GM04504 (cell line): Measurements from ENCODE around the gene FDPS.
"Not testable (repeated sequence)": the region's sequence is repeated elsewhere in the genome, so short reads cannot be mapped to it uniquely, and the experiment has no call there.

Experiments
- DNase-seq: peaks from one replicate; pipeline ENCODE4 v3.0.0-alpha.2; 2012; ENCODE audit warnings: low read depth

Gene FDPS

DNA sequence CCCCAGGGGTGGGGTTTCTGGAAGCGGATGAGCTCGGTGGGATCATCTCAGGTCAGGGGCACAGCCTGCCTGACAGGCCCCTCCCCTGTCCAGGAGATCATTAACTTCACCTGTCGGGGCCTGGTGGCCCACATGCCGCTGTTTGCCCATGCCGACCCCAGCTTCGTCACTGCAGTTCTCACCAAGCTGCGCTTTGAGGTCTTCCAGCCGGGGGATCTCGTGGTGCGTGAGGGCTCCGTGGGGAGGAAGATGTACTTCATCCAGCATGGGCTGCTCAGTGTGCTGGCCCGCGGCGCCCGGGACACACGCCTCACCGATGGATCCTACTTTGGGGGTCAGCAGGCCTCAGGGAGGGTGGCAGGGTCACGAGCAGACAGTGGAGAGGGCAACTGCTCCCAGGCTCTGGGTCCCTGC lies 23.0 kb upstream of the FDPS start:
- DNase-seq = no peak

GRCh38 chr1:155286544-155286943 lies 22.1 kb upstream of the FDPS start:
- DNase-seq = no peak

GRCh38 chr1:155287987-155288543 lies 20.6 kb upstream of the FDPS start:
- no peak for DNase-seq

DNA sequence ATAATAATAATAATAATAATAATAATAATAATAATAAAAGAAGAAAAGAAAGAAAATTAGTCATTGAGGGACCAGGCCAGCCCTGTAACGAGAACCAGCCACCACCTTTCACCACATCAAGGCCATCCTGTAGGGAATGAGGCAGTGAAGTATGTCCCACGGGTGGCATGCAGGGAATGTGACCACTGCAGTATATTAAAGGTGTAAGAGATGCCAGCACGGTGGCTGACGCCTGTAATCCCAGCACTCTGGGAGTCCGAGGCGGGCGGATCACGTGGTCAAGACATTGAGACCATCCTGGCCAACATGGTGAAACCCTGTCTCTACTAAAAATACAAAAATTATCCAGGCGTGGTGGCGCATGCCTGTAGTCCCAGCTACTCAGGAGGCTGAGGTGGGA lies 17.7 kb upstream of the FDPS start:
- not testable (repeated sequence) for DNase-seq

GRCh38 chr1:155293086-155293749 lies 15.4 kb upstream of the FDPS start:
- no peak for DNase-seq

DNA sequence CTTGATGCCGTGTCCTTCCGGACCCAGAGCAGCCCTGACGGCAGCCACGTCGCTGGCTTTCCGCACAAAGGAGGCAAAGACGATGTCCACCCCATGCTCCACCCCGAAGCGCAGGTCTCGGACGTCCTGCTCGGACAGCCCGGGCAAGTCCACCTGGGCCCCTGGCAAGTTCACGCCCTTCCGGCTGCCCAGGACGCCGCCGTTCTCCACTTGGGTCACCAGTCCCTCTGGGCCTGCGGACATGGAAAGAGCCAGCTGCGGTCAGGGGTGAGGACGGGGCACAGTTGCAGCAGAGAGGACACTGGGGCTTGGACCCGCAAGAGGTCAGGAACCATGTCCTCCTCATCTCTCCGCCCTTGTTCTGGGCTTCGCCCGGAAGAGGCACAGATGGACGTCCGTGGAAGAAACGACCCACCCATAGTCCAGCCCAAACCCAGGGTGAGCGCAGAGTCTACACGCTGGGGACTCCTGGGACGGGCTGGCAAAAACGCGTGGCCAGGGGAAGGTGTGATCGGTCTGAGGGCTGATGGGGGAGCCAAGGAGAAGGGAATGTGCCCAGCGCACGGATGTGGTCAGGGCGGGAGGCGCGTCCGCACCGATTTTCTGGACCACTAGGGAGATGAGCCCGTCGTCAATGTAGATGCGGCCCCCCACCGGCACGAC lies 14.0 kb upstream of the FDPS start:
- no peak for DNase-seq

DNA sequence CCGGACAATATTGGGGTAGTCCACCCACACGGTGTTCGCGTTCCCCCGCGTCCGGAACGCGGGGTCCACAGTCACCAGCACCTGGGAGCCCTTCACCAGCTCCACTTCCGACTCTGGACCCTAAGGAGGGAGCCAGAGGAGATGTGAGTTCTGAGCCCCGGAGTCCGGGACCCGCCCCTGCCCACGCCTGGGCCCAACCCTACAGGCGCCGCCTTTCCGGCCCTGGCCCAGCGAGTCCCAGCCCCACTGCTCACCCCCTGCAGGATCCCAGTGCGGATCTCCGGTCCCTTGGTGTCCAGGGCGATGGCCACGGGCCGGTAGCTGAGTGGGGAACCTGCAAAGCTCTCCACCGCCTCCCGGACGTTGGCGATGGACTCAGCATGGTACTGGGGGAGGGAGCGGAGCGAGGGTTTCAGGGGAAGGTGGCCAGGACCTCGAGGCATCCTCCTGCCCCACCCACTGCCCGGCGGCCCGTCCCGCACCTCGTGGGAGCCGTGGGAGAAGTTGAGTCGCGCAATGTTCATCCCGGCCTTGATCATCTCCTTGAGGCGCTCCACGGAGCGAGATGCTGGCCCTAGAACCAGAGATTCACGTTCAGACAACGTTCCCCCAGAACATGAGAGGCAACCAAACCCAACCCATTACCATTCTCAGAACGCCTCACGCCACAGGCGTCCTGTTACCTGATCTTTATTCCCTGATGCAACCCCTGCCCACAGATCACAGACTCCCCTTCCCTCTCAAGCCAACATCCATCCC lies 13.3 kb upstream of the FDPS start:
- DNase-seq = no peak

- no peak for DNase-seq
Observed at GRCh38 chr1:155295942-155296267, 12.8 kb upstream of the FDPS start.

- DNase-seq = no peak
Observed at GRCh38 chr1:155296661-155297060, 12.0 kb upstream of the FDPS start.

DNA sequence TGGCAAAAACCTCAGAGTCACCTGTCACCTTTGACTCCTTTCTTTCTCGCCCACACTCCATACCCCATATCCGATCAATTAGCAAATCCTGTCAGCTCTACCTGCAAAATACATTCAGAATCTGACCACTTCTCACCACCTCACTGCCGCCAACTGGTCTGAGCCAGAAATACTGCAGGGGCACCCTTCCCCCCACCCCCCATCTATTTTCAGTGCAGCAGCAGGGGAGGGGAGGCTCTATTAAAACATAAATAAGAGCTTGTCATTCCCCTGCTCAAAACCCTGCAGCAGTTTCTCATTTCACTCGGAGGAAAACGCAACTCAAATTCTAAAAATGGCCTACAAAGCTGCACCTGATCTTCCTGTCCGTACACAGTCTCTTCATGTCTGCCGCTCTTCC lies 11.3 kb upstream of the FDPS start:
- DNase-seq = no peak

DNA sequence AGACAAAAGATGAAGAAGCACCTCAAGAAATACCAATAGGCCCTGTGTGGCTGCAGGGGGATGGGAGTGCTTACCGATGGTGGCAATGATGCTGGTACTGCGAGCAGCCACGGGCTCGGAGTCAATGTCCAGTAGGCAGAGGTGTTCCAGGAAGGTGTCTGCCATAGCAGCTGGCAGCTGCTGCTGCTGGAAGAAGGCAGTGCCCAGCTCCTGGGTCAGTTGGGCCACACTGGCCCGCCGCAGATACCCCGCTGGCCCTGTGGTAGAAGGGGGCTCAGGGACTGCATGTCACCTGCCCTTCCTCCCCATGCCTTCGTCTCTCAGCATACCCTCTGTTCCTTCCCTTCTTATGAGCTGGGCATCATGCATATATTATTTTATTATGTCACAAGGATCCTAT lies 8.6 kb upstream of the FDPS start:
- DNase-seq = no peak

GRCh38 chr1:155300553-155301329 lies 7.9 kb upstream of the FDPS start:
- DNase-seq = no peak

- DNase-seq = no peak
Observed at GRCh38 chr1:155301342-155301841, 7.3 kb upstream of the FDPS start, which contains the start of gene PKLR. Gene PKLR (minus strand): TSS chr1:155301438. CDS start chr1:155301395, 43 bp downstream.

DNA sequence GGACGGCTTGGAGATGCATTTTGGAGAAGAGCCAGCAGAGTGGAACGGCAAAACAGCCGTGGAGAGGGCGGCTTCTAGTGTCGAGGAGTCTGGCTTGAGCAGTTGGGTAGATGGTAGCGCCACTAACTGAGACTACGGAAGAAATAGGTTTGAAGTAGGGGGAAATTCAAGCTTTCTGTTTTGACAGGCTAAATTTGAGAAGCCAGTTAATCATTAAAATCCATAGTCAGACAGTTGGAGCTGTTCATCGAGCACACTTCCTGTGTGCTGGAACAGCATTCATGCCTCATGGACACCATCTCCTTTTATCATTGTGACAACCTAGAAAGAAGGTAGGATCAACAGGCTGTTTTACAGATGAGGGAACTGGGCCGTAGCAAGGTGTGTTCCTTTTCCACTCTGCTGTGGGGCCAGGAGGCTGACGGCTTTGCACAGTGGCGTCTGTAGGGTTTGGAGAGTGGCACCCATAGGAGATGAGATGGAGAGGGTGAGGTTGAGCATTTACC lies 4.1 kb upstream of the FDPS start:
- no peak for DNase-seq

DNA sequence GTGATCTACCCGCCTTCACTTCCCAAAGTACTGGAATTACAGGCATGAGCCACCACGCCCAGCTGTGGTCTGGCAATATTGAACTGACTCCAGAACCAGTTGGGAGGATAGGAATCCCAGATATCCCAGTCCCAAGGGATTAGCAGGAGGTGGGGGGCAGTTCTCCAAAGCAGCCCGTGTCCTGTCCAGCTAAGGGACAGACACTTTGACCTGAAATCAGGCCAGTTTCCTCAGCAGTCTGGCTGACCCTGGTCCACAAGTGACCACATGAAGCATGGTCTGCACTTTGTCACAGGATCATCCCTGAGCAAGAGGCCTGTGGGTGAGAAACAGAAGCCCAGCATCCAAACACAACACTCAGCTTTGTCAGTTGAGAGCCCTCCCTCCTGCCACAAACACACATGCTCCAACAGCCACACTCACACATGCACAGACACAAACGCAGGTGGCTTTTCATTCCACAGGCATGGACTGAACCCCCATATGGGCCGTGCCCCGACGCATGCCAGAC lies 2.7 kb upstream of the FDPS start:
- no peak for DNase-seq

DNA sequence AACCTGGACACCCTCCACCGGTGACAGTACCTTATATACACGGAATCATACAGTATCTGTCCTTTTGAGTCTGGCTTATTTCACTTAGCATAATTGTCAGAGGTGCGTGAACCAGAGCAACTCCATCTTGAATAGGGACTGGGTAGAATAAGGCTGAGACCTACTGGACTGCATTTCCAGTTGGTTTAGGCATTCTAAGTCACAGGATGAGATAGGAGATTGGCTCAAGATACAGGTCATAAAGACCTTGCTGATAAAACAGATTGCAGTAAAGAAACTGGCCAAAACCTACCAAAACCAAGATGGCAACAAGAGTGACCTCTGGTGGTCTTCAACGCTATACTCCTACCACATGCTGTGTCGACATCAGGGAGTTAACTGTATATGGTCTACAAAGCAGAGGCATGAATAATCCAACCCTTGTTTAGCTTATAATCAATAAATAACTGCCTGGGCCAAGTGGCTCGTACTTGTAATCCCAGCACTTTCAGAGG lies 1.4 kb upstream of the FDPS start:
- DNase-seq = no peak

DNA sequence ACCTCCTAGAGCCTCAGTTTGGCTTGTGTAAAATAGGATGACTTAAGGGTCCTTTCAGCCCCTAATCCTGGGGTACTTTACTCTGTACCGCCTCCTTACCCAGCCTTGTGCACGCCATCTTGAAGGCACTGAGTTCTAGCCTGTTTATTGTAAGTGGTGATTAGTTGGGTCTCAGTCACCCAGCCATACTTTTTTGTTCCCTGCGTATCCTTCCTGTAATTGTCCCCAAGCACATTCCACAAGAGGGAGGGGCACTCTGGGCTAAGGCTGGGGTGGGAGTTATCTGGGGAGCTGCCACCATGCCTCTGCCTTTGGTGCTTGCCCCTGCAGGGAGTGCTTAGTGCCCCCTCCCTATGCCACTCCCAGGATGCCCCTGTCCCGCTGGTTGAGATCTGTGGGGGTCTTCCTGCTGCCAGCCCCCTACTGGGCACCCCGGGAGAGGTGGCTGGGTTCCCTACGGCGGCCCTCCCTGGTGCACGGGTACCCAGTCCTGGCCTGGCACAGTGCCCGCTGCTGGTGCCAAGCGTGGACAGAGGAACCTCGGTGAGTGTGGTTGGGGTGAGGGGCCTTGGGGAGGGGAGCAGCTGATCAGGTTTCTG lies 856 bp downstream of the FDPS start:
- DNase-seq = no peak

- DNase-seq = no peak
Observed at GRCh38 chr1:155313261-155313660, 4.6 kb downstream of the FDPS start.

- no peak for DNase-seq
Observed at GRCh38 chr1:155316922-155317321, 8.3 kb downstream of the FDPS start.

- no peak for DNase-seq
Observed at GRCh38 chr1:155318082-155318481, 9.4 kb downstream of the FDPS start.

DNA sequence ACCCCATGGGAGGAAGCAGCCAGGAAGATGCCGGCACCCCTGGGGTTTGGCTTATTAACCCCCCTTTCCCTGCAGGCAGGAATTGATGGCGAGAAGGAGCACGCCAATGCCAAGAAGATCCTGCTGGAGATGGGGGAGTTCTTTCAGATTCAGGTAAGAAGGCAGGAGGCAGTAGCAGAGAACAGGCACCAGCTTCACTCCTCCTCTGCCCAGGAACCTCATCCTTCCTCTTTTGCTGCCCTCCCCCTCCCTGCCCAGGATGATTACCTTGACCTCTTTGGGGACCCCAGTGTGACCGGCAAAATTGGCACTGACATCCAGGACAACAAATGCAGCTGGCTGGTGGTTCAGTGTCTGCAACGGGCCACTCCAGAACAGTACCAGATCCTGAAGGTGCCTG lies 10.9 kb downstream of the FDPS start:
- no peak for DNase-seq
